CD14-positive monocyte (primary cell): ENCODE data around the gene PRKCA. TPM values are rescaled to one million over a fixed set of nuclear protein-coding genes. Genes with fewer than 3 reads are reported as not detected.

Experiments
- DNase-seq, 3 donors: peaks; one replicate each; pipeline ENCODE4 v3.0.0-alpha.2; 2011 to 2022
- H2AFZ ChIP-seq: 2 replicates; pipeline ENCODE4 v1.6.0; 2012; ENCODE audit warnings: mild to moderate bottlenecking, low read depth, low read length, inconsistent platforms; ENCODE audit not compliant: insufficient read depth, poor library complexity, severe bottlenecking
- H3K27ac ChIP-seq, 2 donors: 1 replicate in 1 of 2; 2 replicates in 1 of 2; pipeline ENCODE4 v1.5.1; 2012 to 2013; ENCODE audit warnings: low read length in 2 of 2, control low read depth in 1 of 2, inconsistent platforms in 1 of 2, low read depth in 1 of 2, mild to moderate bottlenecking in 1 of 2
- H3K27me3 ChIP-seq, 2 donors: one replicate each; pipeline versions ENCODE4 v1.6.0 to v1.6.1; 2011 to 2013; ENCODE audit warnings: low read length in 2 of 2; ENCODE audit not compliant: control insufficient read depth in 2 of 2, insufficient read depth in 2 of 2
- H3K36me3 ChIP-seq, 2 donors: replicated peaks in 1 of 2; 1 replicate in 1 of 2; 2 replicates in 1 of 2; pipeline versions ENCODE4 v1.5.1 to v1.6.1; 2012 to 2013; ENCODE audit warnings: low read length in 2 of 2, control low read depth in 1 of 2, inconsistent platforms in 1 of 2, mild to moderate bottlenecking in 1 of 2; ENCODE audit not compliant: insufficient read depth in 2 of 2, control insufficient read depth in 1 of 2
- H3K4me1 ChIP-seq, 2 donors: 1 replicate in 1 of 2; 2 replicates in 1 of 2; pipeline versions ENCODE4 v1.5.1 to v1.6.1; 2012 to 2013; ENCODE audit warnings: low read length in 2 of 2, control low read depth in 1 of 2, inconsistent platforms in 1 of 2, mild to moderate bottlenecking in 1 of 2, moderate library complexity in 1 of 2; ENCODE audit not compliant: insufficient read depth in 2 of 2, control insufficient read depth in 1 of 2
- H3K4me2 ChIP-seq: replicated peaks from 2 replicates; pipeline ENCODE3; 2012; ENCODE audit warnings: low read length, moderate library complexity, mild to moderate bottlenecking; ENCODE audit not compliant: poor library complexity, severe bottlenecking; ENCODE audit errors: extremely low read depth
- H3K4me3 ChIP-seq, 3 experiments: fragments of 200-600 bp in 1 of 3; sonication (generic) in 1 of 3; replicated peaks in 1 of 3; 1 replicate in 2 of 3; 2 replicates in 1 of 3; pipeline ENCODE4 v1.5.1; 2011 to 2013; ENCODE audit warnings: low read length in 3 of 3, mild to moderate bottlenecking in 3 of 3, control low read depth in 2 of 3, low read depth in 2 of 3, inconsistent platforms in 1 of 3, moderate library complexity in 1 of 3
- H3K79me2 ChIP-seq: 2 replicates; pipeline ENCODE4 v1.6.0; 2012; ENCODE audit warnings: mild to moderate bottlenecking, control low read depth, inconsistent platforms, low read length, moderate library complexity; ENCODE audit not compliant: insufficient read depth
- H3K9ac ChIP-seq: 2 replicates; pipeline ENCODE4 v1.6.0; 2017; ENCODE audit warnings: low read length, mild to moderate bottlenecking; ENCODE audit not compliant: insufficient read depth, poor library complexity, severe bottlenecking
- H3K9me3 ChIP-seq, 2 donors: replicated peaks in 1 of 2; 1 replicate in 1 of 2; 2 replicates in 1 of 2; pipeline versions ENCODE4 v1.5.1 to v1.6.1; 2012 to 2013; ENCODE audit warnings: low read length in 2 of 2, control low read depth in 1 of 2; ENCODE audit not compliant: control insufficient read depth in 1 of 2, insufficient read depth in 1 of 2
- H4K20me1 ChIP-seq: 2 replicates; pipeline ENCODE4 v1.6.0; 2012; ENCODE audit warnings: mild to moderate bottlenecking, low read length, control low read depth, moderate library complexity; ENCODE audit not compliant: insufficient read depth
- H3K27ac Mint-ChIP-seq, 7 donors: one replicate each; pipeline ENCODE4 v1.8.0; 2020; ENCODE audit warnings: mild to moderate bottlenecking in 7 of 7, mixed read lengths in 7 of 7, moderate library complexity in 6 of 7, inconsistent platforms in 2 of 7
- H3K27me3 Mint-ChIP-seq, 3 donors: one replicate each; pipeline ENCODE4 v1.8.0; 2021 to 2022; ENCODE audit warnings: low read depth in 3 of 3, mild to moderate bottlenecking in 3 of 3, mixed read lengths in 3 of 3, moderate library complexity in 3 of 3, inconsistent platforms in 1 of 3
- H3K36me3 Mint-ChIP-seq, 2 donors: one replicate each; pipeline ENCODE4 v1.8.0; 2020; ENCODE audit warnings: mixed read lengths in 2 of 2, inconsistent platforms in 1 of 2, mild to moderate bottlenecking in 1 of 2
- H3K4me1 Mint-ChIP-seq: one replicate; pipeline ENCODE4 v1.8.0; 2020; ENCODE audit warnings: mild to moderate bottlenecking, mixed read lengths
- H3K4me3 Mint-ChIP-seq, 2 donors: one replicate each; pipeline ENCODE4 v1.8.0; 2020; ENCODE audit warnings: mild to moderate bottlenecking in 2 of 2, mixed read lengths in 2 of 2, moderate library complexity in 1 of 2
- H3K9me3 Mint-ChIP-seq, 7 donors: one replicate each; pipeline ENCODE4 v1.8.0; 2020 to 2022; ENCODE audit warnings: mixed read lengths in 7 of 7, mild to moderate bottlenecking in 6 of 7, moderate library complexity in 6 of 7, inconsistent platforms in 2 of 7
- CTCF ChIP-seq: fragments of 200-600 bp; IDR thresholded peaks from one replicate; pipeline ENCODE4 v1.8.0; 2022; ENCODE audit warnings: antibody characterized with exemption, mild to moderate bottlenecking
- WGBS: methylation state at CpG from one replicate; pipeline ENCODE4 v1.1.5; 2013; ENCODE audit warnings: missing lambda C conversion rate; ENCODE audit not compliant: insufficient coverage; 5-methylcytosine and 5-hydroxymethylcytosine counted together
- intact Hi-C, 2 donors: fragments of 100-400 bp; cut with micrococcal nuclease; formaldehyde crosslinking; loops; one replicate each; pipeline versions ENCODE4 v1.15.0 to v1.15.1; 2023
- polyA plus RNA-seq, 3 donors: library from polyadenylated mRNA; depleted of rRNA in 1 of 3; unstranded in 2 of 3; stranded (reverse) in 1 of 3; fragments of 300-500 nt in 2 of 3; fragments of >200 nt in 1 of 3; fragmentation: Illumina TruSeq in 2 of 3; gene quantifications; 1 replicate in 2 of 3; 2 replicates in 1 of 3; pipeline ENCODE4 v1.2.3, GENCODE V29; 2012 to 2021

PRKCA gene
- polyA plus RNA-seq, 3 donors = 0.22 to 7.1 (median 0.30) TPM

- Histone ChIP-seq H3K9me3 (no peaks in the 10 kb centered on the region), H3K27me3 (no peaks in the 10 kb centered on the region), H3K4me3 (no peak overlapping the region), H3K4me2 (no peak overlapping the region), H2AFZ (no peak overlapping the region), H3K4me1 (peaks cover 14 to 20% of the 10 kb centered on the region in 2 donors), H3K9ac (no peak overlapping the region), H3K79me2 (peaks cover 22% of the 10 kb centered on the region), H4K20me1 (peaks cover 5% of the 10 kb centered on the region), H3K36me3 (no peaks in the 10 kb centered on the region), H3K27ac (no peak overlapping the region)
- intact Hi-C loops = no loop called here
- peak overlapping the region in 2 of 7 donors; percentile 38 to 72 for H3K27ac Mint-ChIP-seq
- WGBS = 30% methylated on average over 3 of the region's 8 CpGs
- peaks cover 0 to 12% (median 1%) of the 10 kb centered on the region in 3 donors for H3K27me3 Mint-ChIP-seq
- no peak overlapping the region for H3K4me3 Mint-ChIP-seq
- H3K4me1 Mint-ChIP-seq = peaks cover 35% of the 10 kb centered on the region
- TF ChIP-seq CTCF = no peak
- peaks cover 0 to 5% (median 0%) of the 10 kb centered on the region in 7 donors for H3K9me3 Mint-ChIP-seq
- DNase-seq = no peak
- peaks cover 6 to 10% of the 10 kb centered on the region in 2 donors for H3K36me3 Mint-ChIP-seq
Measured at GRCh38 chr17:66403846-66404556, 101.6 kb downstream of the PRKCA start.

GRCh38 chr17:66405836-66406677 lies 103.6 kb downstream of the PRKCA start:
- H3K27me3 Mint-ChIP-seq = peaks cover 0 to 11% (median 1%) of the 10 kb centered on the region in 3 donors
- intact Hi-C loops = no loop called here
- Histone ChIP-seq H4K20me1 (peaks cover 5% of the 10 kb centered on the region), H3K4me2 (no peak overlapping the region), H3K27ac (no peak overlapping the region), H3K9me3 (no peaks in the 10 kb centered on the region), H3K4me3 (no peak overlapping the region), H2AFZ (no peak overlapping the region), H3K27me3 (no peaks in the 10 kb centered on the region), H3K79me2 (peaks cover 23% of the 10 kb centered on the region), H3K36me3 (no peaks in the 10 kb centered on the region), H3K9ac (no peak overlapping the region), H3K4me1 (peaks cover 12 to 14% of the 10 kb centered on the region in 2 donors)
- peak overlapping the region in 1 of 2 donors; percentile 23 for H3K4me3 Mint-ChIP-seq
- H3K4me1 Mint-ChIP-seq = peaks cover 29% of the 10 kb centered on the region
- TF ChIP-seq CTCF = no peak
- peaks cover 4 to 7% of the 10 kb centered on the region in 2 donors for H3K36me3 Mint-ChIP-seq
- DNase-seq = no peak
- WGBS = no CpG with 5 or more reads among the region's 6 CpGs
- H3K9me3 Mint-ChIP-seq = peaks cover 0 to 5% (median 0%) of the 10 kb centered on the region in 7 donors
- H3K27ac Mint-ChIP-seq = no peak overlapping the region
